HG03066 (cell line): Measurements from ENCODE around the gene PRAF2.

Source experiments
- ATAC-seq: cut with Tn5 transposase; IDR thresholded peaks from one replicate; pipeline ENCODE4 v1.9.1; 2021; ENCODE audit warnings: low read depth; ENCODE audit not compliant: unreplicated experiment

PRAF2 gene, protein sequence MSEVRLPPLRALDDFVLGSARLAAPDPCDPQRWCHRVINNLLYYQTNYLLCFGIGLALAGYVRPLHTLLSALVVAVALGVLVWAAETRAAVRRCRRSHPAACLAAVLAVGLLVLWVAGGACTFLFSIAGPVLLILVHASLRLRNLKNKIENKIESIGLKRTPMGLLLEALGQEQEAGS

DNA sequence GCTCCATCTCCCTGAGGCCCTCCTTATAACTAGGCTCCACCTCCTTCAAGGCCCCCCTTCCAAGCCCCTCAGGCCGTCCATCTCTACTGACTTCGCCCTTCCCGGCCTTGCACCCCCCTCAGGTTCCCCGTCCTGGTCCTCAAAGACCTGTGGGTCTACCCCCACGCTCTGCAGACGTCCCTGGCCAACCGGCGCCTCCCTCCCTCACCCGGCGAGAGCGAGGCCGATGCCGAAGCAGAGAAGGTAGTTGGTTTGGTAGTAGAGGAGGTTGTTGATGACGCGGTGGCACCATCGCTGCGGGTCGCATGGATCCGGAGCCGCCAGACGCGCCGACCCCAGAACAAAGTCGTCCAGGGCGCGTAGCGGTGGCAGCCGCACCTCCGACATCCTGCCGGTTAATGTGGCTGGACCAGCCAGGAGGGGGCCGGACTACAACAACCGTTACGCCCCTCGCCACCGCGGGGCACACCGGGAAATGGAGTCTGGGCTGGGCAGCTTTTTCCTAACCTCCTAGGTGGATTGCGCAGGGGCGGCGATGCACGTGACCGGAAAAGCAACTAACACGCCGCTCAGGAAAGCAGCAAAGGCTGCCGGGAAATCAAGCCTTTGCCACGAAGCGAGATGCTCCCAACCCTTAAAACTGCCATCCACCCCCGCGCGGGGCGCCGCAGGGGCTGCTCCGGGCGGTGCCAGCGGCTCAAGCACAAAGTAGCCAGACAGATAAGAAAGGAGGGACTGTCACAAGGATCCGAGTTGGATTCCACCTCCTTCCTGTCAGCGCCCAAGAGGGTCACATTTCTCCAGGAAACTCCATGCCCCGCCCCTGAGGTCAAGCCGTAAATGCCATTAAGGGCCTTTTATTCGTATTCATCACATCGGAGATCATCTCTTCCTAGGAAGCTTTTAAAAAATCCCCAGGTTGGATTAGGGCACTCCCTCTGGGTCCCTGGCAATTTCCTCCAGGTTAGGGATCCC lies at the start of gene PRAF2:
Gene PRAF2, minus strand, starts transcription at position 402 of the 975 bp plus-strand sequence. Its CDS starts 15 bp downstream, at position 387.
- ATAC-seq, result peak; percentile 95

DNA sequence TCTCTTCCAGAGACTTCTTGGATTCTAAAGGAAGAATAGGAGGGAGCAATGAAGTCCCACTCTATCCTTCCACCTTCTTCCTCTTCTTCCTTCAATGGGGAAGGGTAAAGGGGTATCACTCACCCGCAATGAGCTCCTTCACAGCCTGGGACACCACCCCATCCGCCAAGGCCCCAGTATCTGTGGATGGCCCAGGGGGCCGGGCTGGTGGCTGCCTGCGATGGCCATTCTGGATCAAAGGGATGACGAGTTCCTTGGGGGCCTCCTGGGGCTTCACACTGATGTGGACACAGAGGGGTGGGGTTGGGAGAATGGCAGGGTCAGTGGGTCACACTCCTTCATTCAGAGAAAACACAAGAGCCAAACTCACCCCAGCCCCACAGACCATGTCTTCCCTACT lies 48.7 kb upstream of the PRAF2 start:
- ATAC-seq, result no peak

DNA sequence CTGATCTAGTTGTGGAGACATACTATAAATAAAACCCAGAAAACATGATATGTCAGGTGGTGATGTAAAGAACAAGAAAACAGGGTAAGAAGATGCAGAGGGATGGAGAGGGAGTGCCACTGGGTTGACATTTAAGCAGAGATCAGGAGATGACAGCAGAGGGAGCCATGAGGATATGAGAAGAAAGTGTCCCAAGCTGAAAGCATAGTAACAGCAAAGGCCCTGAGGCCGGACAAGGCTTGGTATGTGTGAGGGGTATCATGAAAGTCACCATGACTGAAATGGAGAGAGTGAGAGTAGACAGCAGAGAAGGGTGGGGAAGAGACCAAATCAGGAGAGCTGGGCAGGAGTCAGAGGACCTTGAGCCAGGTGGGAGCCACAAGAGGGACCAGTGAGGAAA lies 46.3 kb upstream of the PRAF2 start:
- no peak for ATAC-seq

DNA sequence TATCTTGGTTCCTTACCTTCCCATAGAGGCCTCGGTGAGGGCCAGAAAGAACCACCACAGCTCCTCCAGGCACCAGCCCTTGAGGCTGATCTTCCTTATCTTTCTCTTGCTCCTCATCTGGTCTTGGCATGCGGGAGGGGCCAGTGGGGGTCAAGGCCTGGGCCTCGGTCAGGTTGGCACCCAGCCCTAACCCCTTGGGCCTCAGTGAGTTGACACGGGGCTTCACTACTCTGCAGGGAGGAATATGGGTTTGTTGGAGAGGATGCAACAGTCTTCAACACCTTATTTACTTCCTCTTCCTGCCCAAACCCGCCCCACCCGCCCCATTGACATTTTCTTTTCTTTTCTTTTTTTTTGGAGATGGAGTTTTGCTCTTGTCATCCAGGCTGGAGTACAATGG lies 43.8 kb upstream of the PRAF2 start:
- ATAC-seq, result no peak

DNA sequence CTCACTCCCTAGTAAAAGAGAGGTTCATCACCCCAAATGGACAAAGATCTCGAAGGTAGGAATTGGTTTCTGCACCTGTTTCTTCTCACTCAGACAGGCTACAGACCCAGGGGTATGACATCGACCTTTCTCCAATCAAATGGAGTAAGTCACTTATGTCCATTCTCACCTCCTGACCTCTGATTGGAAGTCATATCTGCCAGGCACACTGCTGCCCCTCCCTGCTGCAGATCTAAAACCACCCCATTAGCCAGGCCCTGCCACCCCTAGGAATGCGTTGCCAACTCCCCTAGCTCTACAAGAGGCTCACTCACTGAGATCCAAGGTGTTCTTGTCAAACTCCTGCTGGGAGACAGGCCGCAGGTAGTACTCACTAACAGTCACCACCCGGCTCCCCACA lies 42.9 kb upstream of the PRAF2 start:
- no peak for ATAC-seq

DNA sequence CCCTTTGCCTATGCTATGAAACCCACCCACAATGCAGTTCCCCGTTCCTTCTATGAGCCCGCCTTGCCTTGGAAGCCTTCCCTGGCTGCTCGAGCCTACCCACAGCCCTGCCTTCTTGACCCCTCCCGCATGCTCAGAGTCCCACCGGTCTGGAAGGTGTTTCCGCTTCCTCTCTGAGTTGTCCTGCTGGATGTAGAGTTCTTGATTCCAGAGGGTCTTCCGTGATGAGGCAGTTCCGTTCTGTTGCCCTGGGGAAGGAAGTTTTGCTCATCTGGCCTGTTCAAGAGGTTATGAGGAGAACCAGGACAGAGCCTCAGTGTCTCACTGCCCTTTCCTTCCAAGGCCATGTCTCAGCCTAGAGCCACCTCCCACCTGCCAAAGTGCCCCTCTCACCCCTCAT lies 42.3 kb upstream of the PRAF2 start:
- no peak for ATAC-seq

DNA sequence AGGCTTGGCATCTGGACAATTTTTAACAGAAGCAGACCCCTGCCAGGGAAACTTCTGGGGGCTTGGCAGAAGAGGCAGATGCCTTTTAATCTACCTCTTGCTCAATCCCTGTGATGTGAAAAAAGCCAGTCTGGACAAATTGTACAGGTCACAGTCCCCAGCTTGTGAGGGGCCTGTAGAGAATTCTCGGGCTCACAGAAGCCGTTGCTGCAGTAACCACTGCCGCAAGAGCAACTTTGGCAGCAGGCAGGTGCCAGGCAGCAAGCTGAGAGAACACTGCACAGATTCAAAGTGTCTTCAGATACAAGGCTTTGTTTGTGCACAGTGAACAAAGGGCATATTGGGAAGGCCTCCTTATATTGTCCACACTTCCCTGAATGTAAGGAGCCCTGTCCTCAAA lies 38.0 kb upstream of the PRAF2 start:
- ATAC-seq, result no peak

DNA sequence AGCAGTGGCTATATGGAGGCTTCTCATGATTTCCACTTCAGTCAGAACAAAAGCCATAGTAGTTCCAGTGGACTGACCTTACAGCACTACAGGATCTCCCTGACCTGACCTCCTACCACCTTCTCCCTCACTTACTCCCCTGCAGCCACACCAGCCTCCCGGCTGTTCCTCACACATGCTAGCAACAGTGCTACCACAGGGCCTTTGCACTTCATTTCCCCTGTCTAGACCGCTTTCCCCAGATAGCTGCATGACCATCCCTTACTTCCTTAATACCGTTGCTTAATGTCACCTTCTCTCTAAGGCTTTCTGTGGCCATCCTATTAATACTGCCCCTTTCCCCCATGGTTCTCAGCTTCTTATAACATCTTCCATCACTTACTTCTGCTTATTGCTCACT lies 36.6 kb upstream of the PRAF2 start:
- ATAC-seq, result no peak

DNA sequence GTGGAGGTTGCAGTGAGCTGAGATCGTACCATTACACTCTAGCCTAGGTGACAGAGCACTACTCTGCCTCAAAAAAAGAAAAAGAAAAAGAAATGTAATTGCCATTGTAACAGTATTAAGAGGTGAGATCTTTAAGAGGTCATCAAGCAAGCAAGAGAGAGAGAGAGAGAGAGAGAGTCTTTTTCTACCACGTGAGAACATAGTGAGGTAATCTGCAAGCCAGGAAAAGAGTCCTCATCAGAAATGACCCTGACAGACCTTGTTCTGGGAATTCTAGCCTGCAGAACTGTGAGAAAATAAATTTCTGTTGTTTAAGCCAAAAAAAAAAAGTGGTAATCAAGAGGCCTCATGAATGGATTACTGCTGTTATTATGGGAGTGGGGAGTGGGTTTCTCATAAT lies 34.8 kb upstream of the PRAF2 start:
- ATAC-seq, result no peak

DNA sequence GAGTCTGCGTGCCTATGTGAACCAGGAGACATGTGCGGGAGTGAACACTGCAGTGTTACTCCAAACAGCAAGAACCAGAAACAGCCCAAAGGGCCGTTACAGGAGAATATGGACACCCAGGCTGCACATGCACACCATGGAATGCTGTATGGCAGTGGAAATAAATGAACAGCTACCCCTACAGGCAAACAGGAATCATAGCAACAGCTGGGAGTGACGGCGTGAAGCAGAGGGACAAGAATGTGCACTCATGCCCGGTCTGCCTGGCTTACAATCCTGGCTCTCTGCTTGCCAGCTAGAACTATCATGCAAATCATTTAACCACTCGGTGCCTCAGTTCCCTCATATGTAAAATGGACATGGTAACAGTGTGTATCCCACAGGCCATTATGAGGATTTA lies 33.1 kb upstream of the PRAF2 start:
- no peak for ATAC-seq

DNA sequence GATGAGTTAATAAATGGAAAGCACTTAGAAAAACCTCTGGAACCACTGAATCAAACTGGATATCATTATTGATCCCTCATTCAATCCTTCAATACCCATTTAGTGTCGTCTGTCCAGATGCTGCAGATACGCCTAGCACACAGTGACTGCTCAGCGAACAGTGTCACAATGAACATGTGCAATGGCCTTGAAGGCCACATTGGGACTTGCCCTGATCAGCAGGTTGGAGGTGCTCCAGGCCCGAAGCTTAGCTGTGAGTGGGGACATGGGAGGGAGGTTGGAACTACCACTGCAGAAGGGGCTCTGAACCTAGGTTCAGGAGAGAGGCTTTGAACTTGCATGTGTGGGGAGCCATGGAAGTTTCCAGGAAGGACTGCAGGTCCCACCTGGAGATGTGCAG lies 32.5 kb upstream of the PRAF2 start:
- ATAC-seq, result no peak

DNA sequence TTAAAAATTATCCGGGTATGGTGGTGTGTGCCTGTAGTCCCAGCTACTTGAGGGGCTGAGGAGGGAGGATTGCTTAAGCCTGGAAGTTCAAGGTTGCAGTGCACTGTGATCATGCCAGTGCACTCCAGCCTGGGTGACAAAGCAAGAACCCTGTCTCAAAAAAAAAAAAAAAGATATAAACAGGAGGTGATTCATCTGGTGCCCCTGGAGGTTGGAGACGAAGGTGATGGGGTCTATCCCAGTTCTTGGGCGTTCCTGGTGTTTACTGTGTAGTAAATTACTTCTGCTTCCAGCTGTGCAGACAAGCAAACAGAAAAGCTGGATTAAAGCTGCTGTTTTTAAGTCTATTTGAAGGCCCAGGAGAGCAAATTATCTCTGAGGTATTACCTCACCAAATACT lies 29.8 kb upstream of the PRAF2 start:
- no peak for ATAC-seq

DNA sequence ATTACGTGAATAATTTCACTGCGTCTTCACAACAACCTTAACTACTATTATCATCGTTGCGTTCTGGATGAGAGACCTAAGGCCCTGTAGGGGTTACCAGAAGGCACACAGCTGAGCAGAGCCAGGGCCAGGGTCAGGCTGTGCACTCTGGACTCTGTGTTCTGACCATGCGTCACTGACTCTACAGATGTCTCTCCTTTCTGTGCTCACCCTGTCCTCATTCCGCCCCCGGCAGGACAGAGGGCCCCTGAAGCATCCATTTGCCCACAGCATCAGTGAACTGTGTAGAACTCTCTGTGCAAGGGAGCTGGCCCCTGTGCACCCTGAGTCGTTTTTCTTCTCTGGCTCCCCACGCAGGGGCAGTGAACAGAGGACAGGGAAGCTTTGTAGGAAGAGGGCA lies 28.4 kb upstream of the PRAF2 start:
- ATAC-seq, result no peak

DNA sequence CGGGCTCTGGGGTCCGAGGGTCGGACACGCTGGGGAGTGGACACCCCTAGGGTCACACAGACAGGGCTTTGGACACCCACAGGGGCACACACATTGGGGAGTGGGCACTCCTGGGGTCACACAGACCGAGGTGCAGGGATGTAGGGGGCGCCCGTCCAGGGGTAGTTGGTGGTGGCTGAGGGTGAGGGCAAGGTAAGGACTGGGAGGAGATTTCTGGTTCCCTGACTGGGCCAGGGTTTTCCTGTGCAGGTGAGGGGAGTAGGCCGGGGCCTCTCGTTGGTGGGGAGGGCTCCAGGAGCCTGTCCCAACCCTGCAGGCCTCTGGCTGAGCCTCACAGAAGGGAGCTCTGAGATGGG lies 27.8 kb upstream of the PRAF2 start:
- peak; percentile 1 for ATAC-seq

DNA sequence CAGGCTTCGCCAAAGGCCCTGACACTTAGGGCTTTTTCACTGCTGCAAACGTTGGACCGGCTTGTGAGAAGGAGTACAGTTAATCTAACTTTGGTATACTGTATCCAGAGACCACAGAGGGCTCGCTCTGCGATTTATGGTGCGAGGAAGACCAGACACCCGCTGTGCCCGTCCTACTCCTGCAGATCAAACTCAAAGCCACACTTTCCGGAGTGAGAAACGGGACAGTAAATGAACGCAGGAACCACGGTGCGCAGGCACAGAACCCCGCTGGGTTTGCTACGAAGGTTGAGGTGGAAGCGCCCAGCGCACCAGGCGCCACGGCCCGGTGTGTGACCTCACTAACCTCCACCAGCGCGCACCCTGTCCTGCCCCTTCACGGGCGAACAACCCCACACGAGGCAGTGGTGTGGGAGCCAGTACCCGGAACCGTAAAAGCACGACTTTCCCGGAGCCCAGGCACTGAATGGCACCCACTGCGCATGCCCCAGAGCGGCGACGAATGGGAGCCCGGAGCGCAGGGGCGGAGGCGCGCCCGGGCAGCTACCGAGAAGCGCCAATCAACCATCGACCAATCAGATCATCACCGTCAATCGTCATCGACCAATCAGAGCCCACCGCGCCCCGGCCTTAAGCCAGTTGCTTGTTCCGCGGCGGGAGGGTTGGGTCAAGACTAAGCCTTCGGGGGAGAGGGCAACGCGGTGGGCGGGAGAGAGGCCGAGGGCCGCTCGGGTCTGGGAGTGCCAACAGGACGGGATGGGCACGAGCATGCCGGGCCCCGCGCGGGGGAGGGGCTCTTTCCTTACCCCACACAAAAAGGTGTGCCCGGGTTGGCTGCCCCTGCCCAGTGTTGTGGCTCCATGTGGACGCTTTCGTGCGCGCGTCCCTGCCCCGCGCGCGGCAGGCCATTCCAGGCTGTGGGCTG lies 27.2 kb upstream of the PRAF2 start:
- ATAC-seq, result peak; percentile 97

DNA sequence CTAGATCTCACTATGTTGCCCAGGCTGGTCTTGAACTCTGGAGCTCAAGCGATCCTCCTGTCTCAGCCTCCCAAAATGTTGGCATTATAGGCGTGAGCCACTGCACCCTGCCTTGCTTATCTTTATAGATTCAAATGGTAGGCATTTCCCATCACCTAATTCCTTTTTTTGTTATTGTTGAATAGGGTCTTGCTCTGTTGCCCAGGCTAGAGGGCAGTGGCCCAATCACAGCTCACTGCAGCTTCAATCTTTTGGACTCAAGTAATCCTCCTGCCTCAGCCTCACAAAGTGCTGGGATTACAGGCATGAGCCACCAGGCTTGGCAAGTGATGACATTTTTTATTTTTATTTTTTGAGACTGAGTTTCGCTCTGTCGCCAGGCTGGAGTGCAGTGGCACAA lies 22.6 kb upstream of the PRAF2 start:
- ATAC-seq, result no peak

DNA sequence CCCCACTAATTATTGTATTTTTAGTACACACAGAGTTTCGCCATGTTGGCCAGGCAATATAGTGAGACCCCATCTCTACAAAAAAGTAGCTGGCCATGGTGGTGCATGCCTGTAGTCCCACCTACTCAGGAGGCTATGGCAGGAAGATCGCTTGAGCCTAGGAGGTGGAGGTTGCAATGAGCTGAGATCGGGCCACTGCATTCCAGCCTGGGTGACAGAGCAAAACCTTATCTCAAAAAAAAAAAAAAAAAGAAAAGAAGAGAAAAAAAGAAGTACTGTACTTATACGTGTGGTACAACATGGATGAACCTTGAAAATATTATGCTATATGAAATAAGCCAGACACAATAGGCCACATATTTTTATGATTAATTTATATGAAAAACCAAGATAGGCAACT lies 15.8 kb upstream of the PRAF2 start:
- no peak for ATAC-seq

DNA sequence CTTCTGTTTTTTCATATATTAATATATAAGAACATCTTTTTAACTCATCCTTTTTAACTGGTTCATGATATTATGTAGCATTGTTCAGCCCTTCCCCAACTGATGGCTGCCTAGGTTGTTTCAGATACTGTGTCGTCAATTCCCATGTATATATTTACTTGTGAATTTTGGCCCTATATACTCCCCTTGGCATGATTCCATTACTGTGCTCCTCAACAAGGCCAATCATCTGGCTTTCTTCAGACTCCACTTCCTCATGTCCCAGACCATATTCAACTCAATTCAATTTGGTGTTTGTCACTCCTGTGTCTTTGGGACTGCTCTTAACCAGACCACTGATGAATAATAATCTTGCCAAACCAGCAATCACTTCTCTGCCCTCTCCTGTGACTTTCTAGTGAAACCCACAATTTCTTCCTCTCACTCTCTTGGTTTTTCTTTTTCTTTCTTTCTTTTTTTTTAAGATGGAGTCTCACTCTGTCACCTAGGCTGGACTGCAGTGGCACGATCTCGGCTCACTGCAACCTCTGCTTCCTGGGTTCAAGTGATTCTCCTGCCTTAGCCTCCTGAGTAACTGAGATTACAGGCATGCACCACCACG lies 8.6 kb upstream of the PRAF2 start:
- ATAC-seq, result no peak

DNA sequence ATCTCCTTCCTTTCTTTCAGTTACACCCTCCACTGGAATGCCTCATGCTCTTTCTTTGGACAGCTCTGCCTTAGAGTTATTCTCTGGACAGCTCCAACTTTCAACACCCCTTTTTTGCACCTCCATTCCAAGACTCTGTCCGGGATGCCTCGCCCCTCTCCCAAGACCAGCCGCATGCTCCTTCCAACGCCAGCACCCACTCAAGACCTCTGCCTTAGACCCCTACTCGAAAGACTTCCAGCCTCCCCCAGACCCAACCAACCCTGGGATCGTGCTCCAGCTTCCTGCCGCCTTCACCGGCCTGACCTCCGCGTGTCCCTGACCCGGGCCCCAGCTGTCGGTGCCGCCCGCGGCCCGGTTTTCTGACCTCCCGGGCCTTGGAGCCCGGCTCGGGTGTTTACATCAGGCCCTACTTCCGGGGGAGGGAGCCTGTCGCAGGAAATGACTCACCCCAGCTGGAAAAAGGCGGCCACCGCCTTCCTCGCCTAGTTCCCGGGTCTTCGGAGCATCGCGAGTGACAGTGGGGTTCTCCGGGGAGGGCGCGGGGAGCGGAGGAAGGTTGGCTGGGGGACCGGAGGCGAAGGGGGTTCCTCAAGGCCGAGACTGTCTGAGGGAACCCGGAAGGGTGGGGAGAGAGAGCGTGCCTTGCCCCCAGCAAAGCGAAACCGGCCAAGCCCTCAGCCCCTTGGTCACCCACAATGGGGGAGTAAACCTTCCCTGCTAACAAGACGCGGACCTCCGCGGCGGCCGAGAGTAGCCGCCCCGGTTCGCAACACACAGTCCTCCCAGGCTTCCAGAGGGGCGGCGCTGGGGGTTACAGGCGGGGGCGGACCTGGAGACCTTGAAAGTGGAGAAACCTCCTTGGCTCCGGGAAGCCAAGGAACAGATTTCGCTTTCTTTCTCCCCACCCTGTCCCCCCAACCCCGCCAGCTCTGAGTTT lies 6.0 kb upstream of the PRAF2 start, which contains the start of gene WDR45:
Gene WDR45, minus strand, starts transcription at position 399 of the 940 bp plus-strand sequence. CDS start 1,792 bp downstream, outside the sequence.
- ATAC-seq, result peak; percentile 76
